Measurements from ENCODE around the gene SRGAP2.
"Not testable (repeated sequence)": the region's sequence is repeated elsewhere in the genome, so short reads cannot be mapped to it uniquely, and the experiment has no call there.

SRGAP2 gene

GRCh38 chr1:206203364-206204158 is at the start of gene SRGAP2:
Gene SRGAP2, plus strand, starts transcription at chr1:206203541. Its CDS starts 2,430 bp downstream, at chr1:206205971.
- DNase-seq = peak; percentile 57

GRCh38 chr1:206167350-206168029 is 35.9 kb upstream of the SRGAP2 start:
- DNase-seq = peak in 1 of 2 donors; percentile 20

- not testable (repeated sequence) for DNase-seq
These were observed 33.5 kb upstream of the SRGAP2 start for GRCh38 chr1:206169794-206170193.

- not testable (repeated sequence) for DNase-seq
These were observed 30.1 kb upstream of the SRGAP2 start for GRCh38 chr1:206173110-206173719.

GRCh38 chr1:206174182-206174868 is 29.0 kb upstream of the SRGAP2 start:
- not testable (repeated sequence) for DNase-seq

- not testable (repeated sequence) for DNase-seq
These were observed 27.8 kb upstream of the SRGAP2 start for GRCh38 chr1:206175459-206176113.

- DNase-seq = not testable (repeated sequence)
These were observed 27.2 kb upstream of the SRGAP2 start for GRCh38 chr1:206176114-206176502.

- DNase-seq = not testable (repeated sequence)
These were observed 25.0 kb upstream of the SRGAP2 start for GRCh38 chr1:206178061-206178989.

GRCh38 chr1:206179666-206180065 is 23.7 kb upstream of the SRGAP2 start:
- DNase-seq = not testable (repeated sequence)

- not testable (repeated sequence) for DNase-seq
These were observed 20.7 kb upstream of the SRGAP2 start for GRCh38 chr1:206182368-206183317.

- DNase-seq = not testable (repeated sequence)
These were observed 19.6 kb upstream of the SRGAP2 start for GRCh38 chr1:206183788-206184187.

GRCh38 chr1:206185778-206186177 is 17.6 kb upstream of the SRGAP2 start:
- not testable (repeated sequence) for DNase-seq

- not testable (repeated sequence) for DNase-seq
These were observed 16.5 kb upstream of the SRGAP2 start for GRCh38 chr1:206186826-206187225.

- DNase-seq = not testable (repeated sequence)
These were observed 8.2 kb upstream of the SRGAP2 start for GRCh38 chr1:206195182-206195581.

GRCh38 chr1:206196748-206197424 is 6.5 kb upstream of the SRGAP2 start:
- not testable (repeated sequence) for DNase-seq

GRCh38 chr1:206202789-206203363 is 465 bp upstream of the SRGAP2 start, which contains the start of gene FAM72A:
Gene FAM72A, minus strand, starts transcription at chr1:206202839. Its CDS starts 814 bp downstream, at chr1:206202025.
- DNase-seq = peak; percentile 100

- not testable (repeated sequence) for DNase-seq
These were observed 794 bp downstream of the SRGAP2 start for GRCh38 chr1:206204159-206204511.

- DNase-seq = not testable (repeated sequence)
These were observed 1.5 kb downstream of the SRGAP2 start for GRCh38 chr1:206204871-206205270.

GRCh38 chr1:206205569-206205968 is 2.2 kb downstream of the SRGAP2 start:
- DNase-seq = not testable (repeated sequence)
